Measurements from ENCODE around the gene EML4. TPM values are rescaled to one million over a fixed set of nuclear protein-coding genes. Genes with fewer than 3 reads are reported as not detected.

The EML4 gene
- total RNA-seq, 4 donors from 2014 or later: 3.0 to 5.0 (median 4.6) TPM

DNA sequence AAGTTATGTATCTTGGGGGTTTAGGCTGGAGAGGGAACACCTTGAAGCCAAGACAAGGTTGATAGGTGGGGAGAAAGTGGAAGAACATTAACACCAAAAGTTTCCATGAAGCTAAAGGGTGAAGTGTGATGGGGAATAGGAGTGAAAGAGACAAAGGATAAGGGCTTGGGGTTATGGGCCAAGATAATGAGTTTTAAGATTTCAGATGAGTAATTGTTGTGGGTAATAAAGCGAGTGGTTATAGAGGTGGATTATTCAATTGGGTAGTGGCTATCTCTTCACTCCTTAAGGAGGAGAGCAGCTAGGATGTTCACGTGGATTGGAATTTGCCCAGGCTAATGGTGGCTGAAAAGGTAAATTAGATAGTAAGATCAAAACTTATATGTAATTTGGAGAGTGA, 29.8 kb downstream of the EML4 start:
- no peak overlapping the region for H3K4me3 ChIP-seq
- TF ChIP-seq, protein P1, sequence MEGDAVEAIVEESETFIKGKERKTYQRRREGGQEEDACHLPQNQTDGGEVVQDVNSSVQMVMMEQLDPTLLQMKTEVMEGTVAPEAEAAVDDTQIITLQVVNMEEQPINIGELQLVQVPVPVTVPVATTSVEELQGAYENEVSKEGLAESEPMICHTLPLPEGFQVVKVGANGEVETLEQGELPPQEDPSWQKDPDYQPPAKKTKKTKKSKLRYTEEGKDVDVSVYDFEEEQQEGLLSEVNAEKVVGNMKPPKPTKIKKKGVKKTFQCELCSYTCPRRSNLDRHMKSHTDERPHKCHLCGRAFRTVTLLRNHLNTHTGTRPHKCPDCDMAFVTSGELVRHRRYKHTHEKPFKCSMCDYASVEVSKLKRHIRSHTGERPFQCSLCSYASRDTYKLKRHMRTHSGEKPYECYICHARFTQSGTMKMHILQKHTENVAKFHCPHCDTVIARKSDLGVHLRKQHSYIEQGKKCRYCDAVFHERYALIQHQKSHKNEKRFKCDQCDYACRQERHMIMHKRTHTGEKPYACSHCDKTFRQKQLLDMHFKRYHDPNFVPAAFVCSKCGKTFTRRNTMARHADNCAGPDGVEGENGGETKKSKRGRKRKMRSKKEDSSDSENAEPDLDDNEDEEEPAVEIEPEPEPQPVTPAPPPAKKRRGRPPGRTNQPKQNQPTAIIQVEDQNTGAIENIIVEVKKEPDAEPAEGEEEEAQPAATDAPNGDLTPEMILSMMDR (IDR thresholded peaks at IDR 0.05 in 4 of 5, conservative IDR thresholded peaks at IDR 0.05 in 1 of 5): no peak
- no peak for TF ChIP-seq POLR2A (IDR thresholded peaks at IDR 0.05)
- H3K27me3 ChIP-seq: no peaks in the 10 kb centered on the region
- in situ Hi-C loops (cut with MboI; ENCODE audit: low sequenced_read_pairs in 4 of 4) (no loop called here), intact Hi-C loops (cut with DNase I; ENCODE audit: low total_unique reads) (no loop called here)
- DNase-seq (no peak), ATAC-seq (no peak)
- H3K27ac ChIP-seq: no peak overlapping the region
- H3K4me1 ChIP-seq: no peaks in the 10 kb centered on the region
- no peaks in the 10 kb centered on the region for H3K9me3 ChIP-seq
- no peaks in the 10 kb centered on the region for H3K36me3 ChIP-seq

DNA sequence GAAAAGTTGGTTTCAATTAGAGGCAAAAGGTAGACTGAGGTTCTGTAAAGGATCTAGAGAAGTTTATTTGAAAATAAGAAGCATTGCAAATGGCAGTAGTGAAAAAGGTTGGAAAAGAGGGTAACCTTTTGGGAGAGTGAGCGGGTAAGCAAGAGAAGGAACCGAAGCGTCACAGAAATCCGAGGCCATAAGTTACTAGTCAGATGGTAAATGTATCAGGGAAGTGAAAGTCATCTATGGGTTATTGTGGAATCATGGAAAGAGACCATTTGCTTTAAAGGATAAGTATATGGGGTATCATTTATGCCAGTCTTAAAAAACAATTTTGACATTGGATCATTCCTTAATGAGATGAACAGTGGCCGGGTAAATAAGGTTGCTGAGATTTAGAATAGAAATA, 30.5 kb downstream of the EML4 start:
- in situ Hi-C loops (cut with MboI; ENCODE audit: low sequenced_read_pairs in 4 of 4): no loop called here
- no peak overlapping the region for H3K27ac ChIP-seq
- no peaks in the 10 kb centered on the region for H3K4me1 ChIP-seq
- H3K9me3 ChIP-seq: no peaks in the 10 kb centered on the region
- H3K4me3 ChIP-seq: no peak overlapping the region
- intact Hi-C loops (cut with DNase I; ENCODE audit: low total_unique reads): no loop called here
- no peaks in the 10 kb centered on the region for H3K36me3 ChIP-seq
- no peak for ATAC-seq
- no peak for DNase-seq
- TF ChIP-seq POLR2A (IDR thresholded peaks at IDR 0.05): no peak
- TF ChIP-seq, protein P1 (IDR thresholded peaks at IDR 0.05 in 4 of 5, conservative IDR thresholded peaks at IDR 0.05 in 1 of 5): no peak
- no peaks in the 10 kb centered on the region for H3K27me3 ChIP-seq

DNA sequence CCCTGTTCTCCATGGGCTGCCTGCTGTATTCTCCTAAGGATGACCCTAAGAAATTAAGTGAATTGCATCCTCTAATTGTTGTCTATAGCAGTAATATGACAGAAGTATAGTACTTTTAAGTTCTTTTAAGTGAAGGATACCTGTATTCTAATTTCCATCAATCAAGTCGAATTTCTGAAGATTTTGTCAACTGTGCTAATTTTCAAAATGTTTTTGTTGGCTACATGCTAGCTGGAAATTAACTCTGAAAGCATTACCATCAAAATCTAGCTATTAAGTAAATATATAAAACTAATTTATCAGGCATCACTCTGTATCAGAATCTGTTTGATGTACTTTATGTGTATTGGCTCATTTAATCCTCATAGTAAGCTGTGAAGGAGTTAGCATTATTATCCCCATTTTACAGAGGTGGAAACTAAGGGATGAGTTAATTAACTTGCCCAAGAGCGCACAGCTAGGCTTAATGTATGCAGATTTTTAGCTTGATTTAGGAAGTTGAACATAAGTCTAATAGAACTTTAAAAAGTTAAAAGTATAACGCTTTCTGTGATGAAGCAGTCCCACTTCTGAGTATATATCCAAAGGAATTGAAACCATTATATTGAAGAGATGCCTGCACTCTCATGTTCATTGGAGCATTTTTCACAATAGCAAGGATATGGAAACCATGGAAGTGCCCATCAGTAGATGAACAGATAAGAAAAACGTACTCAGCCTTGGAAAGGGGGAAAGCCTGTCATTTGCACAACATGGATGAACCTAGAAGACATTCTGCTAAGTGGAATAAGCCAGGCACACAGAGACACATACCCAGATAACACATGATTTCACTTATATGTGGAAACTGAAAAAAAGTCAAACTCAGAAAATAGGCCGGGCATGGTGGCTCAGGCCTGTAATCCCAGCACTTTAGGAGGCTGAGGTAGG, 32.0 kb downstream of the EML4 start:
- intact Hi-C loops (cut with DNase I; ENCODE audit: low total_unique reads) (no loop called here), in situ Hi-C loops (cut with MboI; ENCODE audit: low sequenced_read_pairs in 4 of 4) (no loop called here)
- no peak for DNase-seq
- Histone ChIP-seq H3K36me3 (no peaks in the 10 kb centered on the region), H3K4me1 (no peaks in the 10 kb centered on the region), H3K27me3 (no peaks in the 10 kb centered on the region), H3K9me3 (no peaks in the 10 kb centered on the region), H3K27ac (no peak overlapping the region), H3K4me3 (no peak overlapping the region)
- TF ChIP-seq POLR2A (IDR thresholded peaks at IDR 0.05): no peak
- TF ChIP-seq, protein P1 (IDR thresholded peaks at IDR 0.05 in 4 of 5, conservative IDR thresholded peaks at IDR 0.05 in 1 of 5): no peak
- no peak for ATAC-seq

DNA sequence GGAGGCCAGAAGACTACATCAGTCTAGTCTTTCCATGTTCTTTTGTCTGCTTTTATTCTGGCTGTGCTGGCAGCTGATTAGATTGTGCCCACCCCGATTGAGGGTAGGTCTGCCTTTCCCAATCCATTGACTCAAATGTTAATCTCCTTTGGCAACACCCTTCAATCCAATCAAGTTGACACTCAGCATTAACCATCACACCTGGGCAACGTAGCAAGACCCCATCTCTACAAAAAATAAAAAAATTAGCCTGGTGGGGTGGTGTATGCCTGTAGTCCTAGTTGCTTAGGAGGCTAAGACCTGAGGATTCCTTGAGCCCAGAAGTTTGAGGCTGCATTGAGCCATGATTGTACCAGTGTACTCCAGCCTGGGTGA, 33.5 kb downstream of the EML4 start:
- ATAC-seq (no peak), DNase-seq (no peak)
- no peak overlapping the region for H3K4me3 ChIP-seq
- no peaks in the 10 kb centered on the region for H3K4me1 ChIP-seq
- intact Hi-C loops (cut with DNase I; ENCODE audit: low total_unique reads): no loop called here
- H3K27ac ChIP-seq: no peak overlapping the region
- H3K9me3 ChIP-seq: no peaks in the 10 kb centered on the region
- no peak for TF ChIP-seq POLR2A (IDR thresholded peaks at IDR 0.05)
- TF ChIP-seq, protein P1 (IDR thresholded peaks at IDR 0.05 in 4 of 5, conservative IDR thresholded peaks at IDR 0.05 in 1 of 5): no peak
- no peaks in the 10 kb centered on the region for H3K36me3 ChIP-seq
- in situ Hi-C loops (cut with MboI; ENCODE audit: low sequenced_read_pairs in 4 of 4): no loop called here
- no peaks in the 10 kb centered on the region for H3K27me3 ChIP-seq

Measured in gastrocnemius medialis (tissue), 4 donors.